GM12878 (cell line): ENCODE data around the gene LCE1F. TPM values are rescaled to one million over a fixed set of nuclear protein-coding genes. Genes with fewer than 3 reads are reported as not detected.
A peak's percentile ranks its signal among the peaks of the same experiment; 100 is the strongest.

Source experiments
- ATAC-seq: fragments of 200-7000 bp; cut with Tn5 transposase; 3 replicates; pipeline ENCODE4 v1.9.1; 2020; ENCODE audit warnings: mild to moderate bottlenecking, moderate library complexity
- BruUV-seq: library from RNA; stranded (reverse); fragments of 400-500 nt; replicated peaks from 2 replicates; lab custom pipeline; 2021; lab: Mats Ljungman, UMichigan
- CTCF ChIA-PET: fragments of 300-600 bp; sonication (Branson Sonifier 250); formaldehyde crosslinking; extraction: SDS; loops from one replicate; lab custom pipeline; 2021; ENCODE audit warnings: inconsistent platforms; lab: Yijun Ruan, JAX
- POLR2A ChIA-PET: fragments of 350-600 bp; formaldehyde crosslinking; extraction: SDS; loops from one replicate; lab custom pipeline; 2021; ENCODE audit warnings: inconsistent platforms; lab: Charles Lee
- RAD21 ChIA-PET: fragments of 300-600 bp; sonication (Branson Sonifier 250); formaldehyde crosslinking; loops from one replicate; lab custom pipeline; 2023; ENCODE audit warnings: antibody characterized with exemption; ENCODE audit not compliant: unreplicated experiment; lab: Charles Lee
- SMC1A ChIA-PET: fragments of 300-600 bp; sonication (Branson Sonifier 250); formaldehyde crosslinking; loops from one replicate; lab custom pipeline; 2023; ENCODE audit not compliant: unreplicated experiment, uncharacterized antibody; lab: Charles Lee
- DNase-seq: peaks from one replicate; pipeline ENCODE4 v3.0.0-alpha.2; 2011; ENCODE audit warnings: low read depth, low spot score
- FAIRE-seq: peaks from 3 replicates; lab custom pipeline; 2011; peaks lifted over from hg19 to GRCh38; lab: Jason Lieb, UNC
- H2AFZ ChIP-seq: 2 replicates; pipeline ENCODE4 v1.6.0; 2011; ENCODE audit warnings: low read depth, low read length, control low read depth; ENCODE audit not compliant: control insufficient read depth
- H3K27ac ChIP-seq: 2 replicates; pipeline ENCODE4 v1.5.1; 2011; ENCODE audit warnings: control low read depth; ENCODE audit not compliant: control insufficient read depth, insufficient read depth
- H3K27me3 ChIP-seq, 2 experiments: replicated peaks in 1 of 2; 2 replicates each; pipeline versions ENCODE4 v1.6.0 to v1.6.1; 2011; ENCODE audit warnings: low read length in 1 of 2; ENCODE audit not compliant: control insufficient read depth in 2 of 2, insufficient read depth in 2 of 2
- H3K36me3 ChIP-seq, 2 experiments: 2 replicates each; pipeline ENCODE4 v1.5.1; 2011; ENCODE audit warnings: low read length in 1 of 2; ENCODE audit not compliant: control insufficient read depth in 2 of 2, insufficient read depth in 2 of 2
- H3K4me1 ChIP-seq: 2 replicates; pipeline ENCODE4 v1.6.1; 2011; ENCODE audit warnings: mild to moderate bottlenecking, low read length, moderate library complexity, mixed read lengths; ENCODE audit not compliant: control insufficient read depth, insufficient read depth
- H3K4me2 ChIP-seq: 2 replicates; pipeline ENCODE4 v1.6.0; 2011; ENCODE audit warnings: control low read depth; ENCODE audit not compliant: control insufficient read depth, insufficient read depth
- H3K4me3 ChIP-seq: fragments of 200-600 bp; sonication (generic); 2 replicates; pipeline ENCODE4 v1.5.1; 2016
- H3K79me2 ChIP-seq: 2 replicates; pipeline ENCODE4 v1.6.0; 2011; ENCODE audit warnings: low read length; ENCODE audit not compliant: control insufficient read depth, insufficient read depth
- H3K9ac ChIP-seq: 2 replicates; pipeline ENCODE4 v1.8.0; 2011; ENCODE audit warnings: low read length, control low read depth, mixed read lengths; ENCODE audit not compliant: control insufficient read depth, insufficient read depth
- H3K9me3 ChIP-seq: replicated peaks from 3 replicates; pipeline ENCODE4 v1.5.1; 2011; ENCODE audit warnings: mild to moderate bottlenecking, low read length; ENCODE audit not compliant: control insufficient read depth, insufficient read depth
- H4K20me1 ChIP-seq: 2 replicates; pipeline ENCODE4 v1.6.0; 2011; ENCODE audit not compliant: control insufficient read depth, insufficient read depth
- CEBPB ChIP-seq, 2 experiments: fragments of 150-350 bp in 1 of 2; IDR thresholded peaks; 2 replicates each; pipeline ENCODE4 v1.6.1; 2012 to 2014; ENCODE audit warnings: low read depth in 2 of 2, low read length in 2 of 2, borderline replicate concordance in 1 of 2, inconsistent platforms in 1 of 2
- CREB1 ChIP-seq: IDR thresholded peaks from 2 replicates; pipeline ENCODE4 v1.6.1; 2012; ENCODE audit warnings: low read depth, mild to moderate bottlenecking, inconsistent platforms
- E4F1 ChIP-seq: fragments of 450-650 bp; IDR thresholded peaks from 2 replicates; pipeline ENCODE4 v1.6.1; 2018; ENCODE audit warnings: borderline replicate concordance, mild to moderate bottlenecking; ENCODE audit not compliant: partially characterized antibody
- ETV6 ChIP-seq, 2 experiments: fragments of 450-650 bp in 1 of 2; IDR thresholded peaks in 1 of 2; conservative IDR thresholded peaks in 1 of 2; 2 replicates each; pipeline ENCODE4 v1.6.1; 2014; ENCODE audit warnings: antibody characterized with exemption in 1 of 2, borderline replicate concordance in 1 of 2, low read depth in 1 of 2, mild to moderate bottlenecking in 1 of 2, moderate library complexity in 1 of 2
- FOXK2 ChIP-seq: fragments of 450-650 bp; IDR thresholded peaks from 2 replicates; pipeline ENCODE4 v1.6.1; 2017; ENCODE audit warnings: mild to moderate bottlenecking, moderate library complexity
- MEF2A ChIP-seq: IDR thresholded peaks from 2 replicates; pipeline ENCODE4 v1.6.1; 2011; ENCODE audit warnings: low read depth, mild to moderate bottlenecking, low read length, moderate library complexity; ENCODE audit not compliant: insufficient read depth
- MXI1 ChIP-seq: fragments of 150-350 bp; IDR thresholded peaks from 2 replicates; pipeline ENCODE4 v1.6.1; 2011; ENCODE audit warnings: low read depth, mild to moderate bottlenecking, inconsistent platforms, low read length, improper control_type of control experiment
- PAX8 ChIP-seq: fragments of 450-650 bp; IDR thresholded peaks from 2 replicates; pipeline ENCODE4 v1.6.1; 2017; ENCODE audit warnings: mild to moderate bottlenecking, moderate library complexity
- RBBP5 ChIP-seq: fragments of 200-600 bp; sonication (generic); conservative IDR thresholded peaks from 2 replicates; pipeline ENCODE4 v1.6.1; 2016
- RELA ChIP-seq: fragments of 450-650 bp; IDR thresholded peaks from 2 replicates; pipeline ENCODE4 v1.8.0; 2014; ENCODE audit warnings: borderline replicate concordance; ENCODE audit not compliant: partially characterized antibody
- REST ChIP-seq: IDR thresholded peaks from 2 replicates; pipeline ENCODE4 v1.6.1; 2012; ENCODE audit warnings: mild to moderate bottlenecking, low read depth, low read length
- RFX5 ChIP-seq: IDR thresholded peaks from 2 replicates; pipeline ENCODE4 v1.6.1; 2011; ENCODE audit warnings: low read depth, low read length, improper control_type of control experiment
- TCF7 ChIP-seq: IDR thresholded peaks from 2 replicates; pipeline ENCODE4 v1.6.1; 2014; ENCODE audit warnings: antibody characterized with exemption, borderline replicate concordance
- YY1 ChIP-seq: IDR thresholded peaks from 2 replicates; pipeline ENCODE4 v1.6.1; 2011; ENCODE audit warnings: low read depth, mild to moderate bottlenecking, low read length
- ZBED1 ChIP-seq: IDR thresholded peaks from 2 replicates; pipeline ENCODE4 v1.6.1; 2016; ENCODE audit warnings: borderline replicate concordance
- WGBS: methylation state at CpG from one replicate; pipeline ENCODE4 v1.1.6; 2016; ENCODE audit warnings: low lambda C conversion rate; ENCODE audit not compliant: insufficient replicate concordance, insufficient coverage; ENCODE audit errors: missing lambda C conversion rate; 5-methylcytosine and 5-hydroxymethylcytosine counted together
- in situ Hi-C: fragments of 300-500 bp; cut with MboI; formaldehyde crosslinking; loops from 9 replicates; pipeline ENCODE4 v1.14.3; 2018; ENCODE audit warnings: mixed read lengths
- intact Hi-C: fragments of 100-400 bp; cut with micrococcal nuclease; formaldehyde crosslinking; loops from one replicate; pipeline ENCODE4 v1.14.2; 2022; ENCODE audit not compliant: unreplicated experiment
- polyA plus RNA-seq, 11 experiments: library from polyadenylated mRNA; depleted of rRNA in 4 of 11; unstranded in 6 of 11; stranded (reverse) in 5 of 11; fragments of >200 nt; fragmentation: Nextera tagmentation in 4 of 11; fragmentation: Illumina TruSeq in 1 of 11; extraction: Ambion mirVana in 4 of 11; extraction: Trizol in 1 of 11; gene quantifications; 1 replicate in 1 of 11; 2 replicates in 10 of 11; pipeline versions ENCODE4 v1.2.1 to v1.2.3, GENCODE V29; 2011 to 2016; ENCODE audit warnings: inconsistent platforms in 2 of 11, missing spikeins in 2 of 11, low read depth in 1 of 11
- total RNA-seq, 4 experiments: library from RNA; depleted of rRNA in 3 of 4; stranded (reverse); fragments of >200 nt in 3 of 4; fragmentation: Illumina TruSeq in 1 of 4; extraction: Trizol in 1 of 4; gene quantifications; 2 replicates each; pipeline versions ENCODE4 v1.2.1 to v1.2.3, GENCODE V29; 2013 to 2021

Gene LCE1F
- total and polyA plus RNA-seq, 10 of the 15 experiments (the other 5 are each of a cell fraction or from before 2014, with no cell fraction given): 0.72 to 0.96 TPM; not detected in 8

- WGBS: 0% methylated on average over 2 of the region's 2 CpGs
- no peak for FAIRE-seq
- no TSS peak for BruUV-seq
These were observed 8.2 kb downstream of the LCE1F start for GRCh38 chr1:152783095-152783494.

GRCh38 chr1:152786077-152786476, 11.1 kb downstream of the LCE1F start, which contains the start of gene LCE1E:
LCE1E (plus strand) TSS chr1:152786257; CDS start chr1:152787300, 1,043 bp downstream.
- DNase-seq (no peak), ATAC-seq (peak; percentile 76), FAIRE-seq (no peak)
- Histone ChIP-seq H3K4me1 (no peaks in the 10 kb centered on the region), H3K27ac (no peak within 1 kb of the TSS), H3K9ac (no peak within 1 kb of the TSS), H3K27me3 (no peaks in the 10 kb centered on the region; a peak in 1 of 4 replicates), H3K4me3 (no peak within 1 kb of the TSS), H4K20me1 (no peaks in the 10 kb centered on the region), H3K9me3 (no peaks in the 10 kb centered on the region; the same call in 2 of the 3 replicates), H3K79me2 (no peaks in the 10 kb centered on the region), H3K4me2 (no peak within 1 kb of the TSS), H2AFZ (no peak within 1 kb of the TSS), H3K36me3 (no peaks in the 10 kb centered on the region)
- TF ChIP-seq CREB1 (no peak), RELA (no peak), ZBED1 (no peak), MXI1 (no peak), E4F1 (no peak), PAX8 (no peak), YY1 (no peak), FOXK2 (no peak), REST (no peak)
- in situ Hi-C loops: no loop called here
- RAD21 ChIA-PET: no interaction called here
- CTCF ChIA-PET: interaction anchor here (1.0 kb wide), 1 partner anchor 14 kb away, joined by 4 read pairs; no protein-coding TSS in a partner anchor
- SMC1A ChIA-PET: no interaction called here
- no TSS peak for BruUV-seq
- 8% methylated on average over 2 of the region's 2 CpGs for WGBS
- POLR2A ChIA-PET: no interaction called here
- intact Hi-C loops: no loop called here

More at GRCh38 chr1:152783095-152783494, 8.2 kb downstream of the LCE1F start:
- Histone ChIP-seq H3K9ac (no peak overlapping the region), H3K9me3 (no peaks in the 10 kb centered on the region; the same call in 2 of the 3 replicates), H3K4me3 (no peak overlapping the region), H3K36me3 (no peaks in the 10 kb centered on the region), H4K20me1 (no peaks in the 10 kb centered on the region), H3K79me2 (no peaks in the 10 kb centered on the region), H3K27me3 (peaks cover 0 to 8% of the 10 kb centered on the region in 2 experiments), H3K4me2 (no peak overlapping the region), H2AFZ (no peak overlapping the region), H3K4me1 (no peaks in the 10 kb centered on the region), H3K27ac (no peak overlapping the region)
- ChIA-PET RAD21 (no interaction called here), CTCF (no interaction called here), POLR2A (no interaction called here), SMC1A (no interaction called here)
- in situ Hi-C loops: no loop called here
- ATAC-seq (no peak), DNase-seq (no peak)
- intact Hi-C loops: no loop called here
- TF ChIP-seq RFX5: no peak
- no peak for TF ChIP-seq ETV6 (conservative IDR thresholded peaks at IDR 0.05 in 1 of 2, IDR thresholded peaks at IDR 0.05 in 1 of 2; ENCODE audit: borderline replicate concordance in 1 of 2, low read depth in 1 of 2)
- TF ChIP-seq CEBPB (IDR thresholded peaks at IDR 0.05; ENCODE audit: borderline replicate concordance in 1 of 2, low read depth in 2 of 2, low read length in 2 of 2): no peak
- no peak for TF ChIP-seq MEF2A
- no peak for TF ChIP-seq RBBP5
- TF ChIP-seq TCF7: no peak
